K562 (cell line): Measurements from ENCODE around the gene PPIF. TPM values are rescaled to one million over a fixed set of nuclear protein-coding genes. Genes with fewer than 3 reads are reported as not detected.
A peak's percentile ranks its signal among the peaks of the same experiment; 100 is the strongest.

Source experiments
- CCAR2 ChIP-seq: fragments of 200-400 bp; formaldehyde crosslinking; IDR thresholded peaks from 2 replicates; pipeline ENCODE4 v1.6.1; 2017; ENCODE audit warnings: mild to moderate bottlenecking, low read depth, low read length
- EP400 ChIP-seq: fragments of 450-650 bp; IDR thresholded peaks from 2 replicates; pipeline ENCODE4 v1.6.1; 2017; ENCODE audit warnings: antibody characterized with exemption, mild to moderate bottlenecking, moderate library complexity
- ETV6 ChIP-seq, 3 experiments: fragments of 150-350 bp in 1 of 3; sonication (generic) in 1 of 3; formaldehyde crosslinking in 1 of 3; IDR thresholded peaks; 2 replicates each; pipeline versions ENCODE4 v1.6.1 to v1.8.0; 2014 to 2022; ENCODE audit warnings: borderline replicate concordance in 2 of 3, low read depth in 2 of 3, antibody characterized with exemption in 1 of 3, low read length in 1 of 3, mild to moderate bottlenecking in 1 of 3, missing genetic modification reagents in 1 of 3
- EZH2 ChIP-seq: IDR thresholded peaks from 2 replicates; pipeline ENCODE4 v1.6.1; 2012; ENCODE audit warnings: low read depth, mild to moderate bottlenecking, inconsistent platforms, low read length, borderline replicate concordance
- HLTF ChIP-seq: fragments of 450-650 bp; IDR thresholded peaks from 2 replicates; pipeline ENCODE4 v1.6.1; 2016
- HNRNPH1 ChIP-seq: fragments of 200-400 bp; formaldehyde crosslinking; optimal IDR thresholded peaks from 2 replicates; pipeline ENCODE3; 2017; ENCODE audit warnings: low read depth, mild to moderate bottlenecking, low read length, moderate library complexity
- KDM2B ChIP-seq: fragments of 250-450 bp; sonication (Bioruptor Pico); IDR thresholded peaks from 2 replicates; pipeline ENCODE4 v1.8.0; 2021; ENCODE audit warnings: mild to moderate bottlenecking, moderate library complexity
- NFIX ChIP-seq: fragments of 250-450 bp; sonication (Bioruptor Pico); IDR thresholded peaks from 2 replicates; pipeline ENCODE4 v1.4.0; 2020; ENCODE audit warnings: low read depth, mild to moderate bottlenecking, moderate library complexity
- PML ChIP-seq: IDR thresholded peaks from 2 replicates; pipeline ENCODE4 v1.6.1; 2012; ENCODE audit warnings: low read length, inconsistent platforms
- SMARCE1 ChIP-seq: fragments of 450-650 bp; IDR thresholded peaks from 2 replicates; pipeline ENCODE4 v1.7.1; 2016; ENCODE audit warnings: mild to moderate bottlenecking
- TCF7L2 ChIP-seq: fragments of 150-350 bp; IDR thresholded peaks from 2 replicates; pipeline ENCODE4 v1.6.1; 2016; ENCODE audit warnings: low read depth, mild to moderate bottlenecking, low read length, moderate library complexity
- YY1 ChIP-seq, 3 experiments: IDR thresholded peaks; 2 replicates each; pipeline ENCODE4 v1.6.1; 2011; ENCODE audit warnings: low read length in 2 of 3, mild to moderate bottlenecking in 2 of 3, moderate library complexity in 2 of 3, borderline replicate concordance in 1 of 3, control low read depth in 1 of 3, low read depth in 1 of 3; ENCODE audit not compliant: insufficient read depth in 3 of 3, insufficient replicate concordance in 2 of 3, control insufficient read depth in 1 of 3, insufficient read length in 1 of 3; ENCODE audit errors: extremely low read depth in 1 of 3
- ZNF217 ChIP-seq: sonication (generic); formaldehyde crosslinking; IDR thresholded peaks from 2 replicates; pipeline ENCODE4 v1.8.0; 2022; ENCODE audit warnings: mild to moderate bottlenecking, missing genetic modification reagents
- ZNF282 ChIP-seq: sonication (generic); formaldehyde crosslinking; IDR thresholded peaks from 2 replicates; pipeline ENCODE4 v1.8.1; 2023; ENCODE audit warnings: missing genetic modification reagents
- ZNF445 ChIP-seq: fragments of 250-450 bp; sonication (Bioruptor Pico); IDR thresholded peaks from 2 replicates; pipeline ENCODE4 v1.4.0; 2020; ENCODE audit warnings: low read depth, mild to moderate bottlenecking, moderate library complexity
- ZNF586 ChIP-seq: fragments of 450-650 bp; formaldehyde crosslinking; conservative IDR thresholded peaks from 2 replicates; pipeline ENCODE4 v1.4.0; 2020; ENCODE audit warnings: mild to moderate bottlenecking, moderate library complexity
- polyA plus RNA-seq, 8 experiments: library from polyadenylated mRNA; depleted of rRNA in 4 of 8; stranded (reverse) in 5 of 8; unstranded in 3 of 8; fragments of >200 nt; fragmentation: Nextera tagmentation in 2 of 8; fragmentation: Illumina TruSeq in 1 of 8; extraction: Ambion mirVana in 2 of 8; extraction: Trizol in 1 of 8; gene quantifications; 2 replicates each; pipeline versions ENCODE4 v1.2.1 to v1.2.3, GENCODE V29; 2011 to 2014; ENCODE audit warnings: inconsistent platforms in 1 of 8, missing spikeins in 1 of 8
- total RNA-seq, 7 experiments: library from RNA; depleted of rRNA in 6 of 7; stranded (reverse); fragments of >200 nt in 6 of 7; fragmentation: Illumina TruSeq in 2 of 7; extraction: Trizol in 2 of 7; gene quantifications; 2 replicates each; pipeline versions ENCODE4 v1.2.1 to v1.2.3, GENCODE V29; 2011 to 2021; ENCODE audit warnings: low replicate concordance in 1 of 7
- TF ChIP-seq, protein P1 (sequence below), 2 experiments: fragments of 450-650 bp in 1 of 2; sonication (generic) in 1 of 2; formaldehyde crosslinking in 1 of 2; IDR thresholded peaks; 2 replicates each; pipeline versions ENCODE4 v1.7.1 to v1.9.0; 2016 to 2022; ENCODE audit warnings: inconsistent platforms in 1 of 2, mild to moderate bottlenecking in 1 of 2, missing genetic modification reagents in 1 of 2

PPIF gene
- total and polyA plus RNA-seq, 9 of the 15 experiments (the other 6 are each of a cell fraction or from before 2014, with no cell fraction given) = 40.9 to 287 (median 117) TPM

DNA sequence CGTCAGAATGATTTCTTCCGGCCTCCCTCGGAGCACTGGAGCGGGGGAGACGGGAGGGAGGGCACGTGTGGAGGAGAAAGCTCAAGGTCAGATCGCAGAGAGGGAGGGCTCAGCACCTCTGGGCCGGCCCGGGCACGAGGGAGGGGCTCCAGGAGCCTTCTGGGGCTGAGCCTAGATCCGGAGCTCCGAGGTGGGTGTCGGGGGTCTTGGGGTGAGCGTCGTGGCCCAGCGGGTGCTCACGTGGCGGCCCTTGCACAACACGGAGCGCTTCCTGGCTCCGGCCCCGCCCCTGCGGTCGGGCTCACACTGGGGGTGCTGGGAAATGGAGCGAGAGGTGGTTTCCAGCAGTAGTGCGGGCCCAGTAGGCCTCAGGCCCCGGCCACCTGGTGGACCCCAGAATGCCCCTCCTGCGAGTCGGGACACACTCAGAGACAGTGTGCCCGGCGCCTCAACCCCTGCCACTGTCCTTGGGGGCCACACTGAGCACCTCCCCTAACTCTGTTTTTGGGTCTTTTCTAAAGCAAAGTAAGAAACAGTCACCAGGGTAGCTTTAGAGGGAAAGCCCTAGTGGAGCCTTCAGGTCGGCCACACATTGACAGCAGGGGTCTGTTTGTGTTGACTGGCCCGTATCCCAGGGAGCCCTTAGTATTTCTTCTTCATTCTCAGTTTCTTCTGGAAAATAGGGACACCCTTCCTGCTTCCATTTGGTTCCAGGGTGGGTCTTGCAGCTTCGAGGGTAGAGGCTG lies 798 bp downstream of the PPIF start (continued):
- TF ChIP-seq ZNF586 = no peak
- TF ChIP-seq TCF7L2 = no peak
- TF ChIP-seq ZNF445 (CRISPR knock-in tag) = no peak
- TF ChIP-seq ETV6 (IDR thresholded peaks at IDR 0.05; ENCODE audit: borderline replicate concordance in 1 of 2, low read depth in 2 of 2, low read length in 1 of 2) = no peak
- no peak for TF ChIP-seq ETV6 (CRISPR knock-in tag; IDR thresholded peaks at IDR 0.05; ENCODE audit: borderline replicate concordance)
- TF ChIP-seq HLTF = no peak
- peak; percentile 47; the same call in 1 of the 2 replicates for TF ChIP-seq SMARCE1
- TF ChIP-seq NFIX (CRISPR knock-in tag) = no peak
- TF ChIP-seq YY1 (IDR thresholded peaks at IDR 0.05; ENCODE audit: borderline replicate concordance in 1 of 3, control insufficient read depth in 1 of 3, extremely low read depth in 1 of 3, insufficient read depth in 3 of 3, insufficient read length in 1 of 3, insufficient replicate concordance in 2 of 3, low read depth in 1 of 3, low read length in 2 of 3) = peak in 1 of 3 experiments; percentile 32
- no peak for TF ChIP-seq CCAR2
- TF ChIP-seq ZNF217 (CRISPR knock-in tag) = no peak
- no peak for TF ChIP-seq ZNF282 (CRISPR knock-in tag)
- TF ChIP-seq KDM2B (CRISPR knock-in tag) = no peak
- TF ChIP-seq EZH2 = no peak
- TF ChIP-seq, protein P1, sequence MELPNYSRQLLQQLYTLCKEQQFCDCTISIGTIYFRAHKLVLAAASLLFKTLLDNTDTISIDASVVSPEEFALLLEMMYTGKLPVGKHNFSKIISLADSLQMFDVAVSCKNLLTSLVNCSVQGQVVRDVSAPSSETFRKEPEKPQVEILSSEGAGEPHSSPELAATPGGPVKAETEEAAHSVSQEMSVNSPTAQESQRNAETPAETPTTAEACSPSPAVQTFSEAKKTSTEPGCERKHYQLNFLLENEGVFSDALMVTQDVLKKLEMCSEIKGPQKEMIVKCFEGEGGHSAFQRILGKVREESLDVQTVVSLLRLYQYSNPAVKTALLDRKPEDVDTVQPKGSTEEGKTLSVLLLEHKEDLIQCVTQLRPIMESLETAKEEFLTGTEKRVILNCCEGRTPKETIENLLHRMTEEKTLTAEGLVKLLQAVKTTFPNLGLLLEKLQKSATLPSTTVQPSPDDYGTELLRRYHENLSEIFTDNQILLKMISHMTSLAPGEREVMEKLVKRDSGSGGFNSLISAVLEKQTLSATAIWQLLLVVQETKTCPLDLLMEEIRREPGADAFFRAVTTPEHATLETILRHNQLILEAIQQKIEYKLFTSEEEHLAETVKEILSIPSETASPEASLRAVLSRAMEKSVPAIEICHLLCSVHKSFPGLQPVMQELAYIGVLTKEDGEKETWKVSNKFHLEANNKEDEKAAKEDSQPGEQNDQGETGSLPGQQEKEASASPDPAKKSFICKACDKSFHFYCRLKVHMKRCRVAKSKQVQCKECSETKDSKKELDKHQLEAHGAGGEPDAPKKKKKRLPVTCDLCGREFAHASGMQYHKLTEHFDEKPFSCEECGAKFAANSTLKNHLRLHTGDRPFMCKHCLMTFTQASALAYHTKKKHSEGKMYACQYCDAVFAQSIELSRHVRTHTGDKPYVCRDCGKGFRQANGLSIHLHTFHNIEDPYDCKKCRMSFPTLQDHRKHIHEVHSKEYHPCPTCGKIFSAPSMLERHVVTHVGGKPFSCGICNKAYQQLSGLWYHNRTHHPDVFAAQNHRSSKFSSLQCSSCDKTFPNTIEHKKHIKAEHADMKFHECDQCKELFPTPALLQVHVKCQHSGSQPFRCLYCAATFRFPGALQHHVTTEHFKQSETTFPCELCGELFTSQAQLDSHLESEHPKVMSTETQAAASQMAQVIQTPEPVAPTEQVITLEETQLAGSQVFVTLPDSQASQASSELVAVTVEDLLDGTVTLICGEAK (IDR thresholded peaks at IDR 0.05) = no peak; the same call in none of the 2 replicates
- TF ChIP-seq, protein P1 (CRISPR knock-in tag; IDR thresholded peaks at IDR 0.05) = no peak
- no peak for TF ChIP-seq HNRNPH1
- TF ChIP-seq PML = no peak
- TF ChIP-seq EP400 = peak; percentile 98
